MM.1S (cell line): ENCODE results near the gene NPIPA1.
"Not testable (repeated sequence)": the region's sequence is repeated elsewhere in the genome, so short reads cannot be mapped to it uniquely, and the experiment has no call there.

Experiments
- DNase-seq: peaks from one replicate; pipeline ENCODE4 v3.0.0-alpha.2; 2015
- H2AFZ ChIP-seq: fragments of 300-600 bp; sonication (generic); 2 replicates; pipeline ENCODE4 v1.6.0; 2016; ENCODE audit warnings: antibody characterized with exemption, low read length
- H3F3A ChIP-seq: fragments of 300-600 bp; sonication (generic); 2 replicates; pipeline ENCODE4 v1.6.1; 2016; ENCODE audit warnings: mild to moderate bottlenecking, antibody characterized with exemption, low read length, moderate library complexity, mixed read lengths; ENCODE audit not compliant: insufficient read depth
- H3K27ac ChIP-seq: fragments of 300-600 bp; sonication (generic); 2 replicates; pipeline ENCODE4 v1.5.1; 2016; ENCODE audit warnings: mild to moderate bottlenecking, low read length
- H3K27me3 ChIP-seq: fragments of 300-600 bp; sonication (generic); replicated peaks from 2 replicates; pipeline ENCODE4 v1.6.0; 2016; ENCODE audit warnings: low read length; ENCODE audit not compliant: insufficient read depth
- H3K36me3 ChIP-seq: fragments of 300-600 bp; sonication (generic); replicated peaks from 2 replicates; pipeline ENCODE4 v1.6.1; 2016; ENCODE audit warnings: mild to moderate bottlenecking, low read length, mixed read lengths; ENCODE audit not compliant: insufficient read depth
- H3K4me1 ChIP-seq: fragments of 300-600 bp; sonication (generic); 2 replicates; pipeline ENCODE4 v1.6.1; 2016; ENCODE audit warnings: low read length, mixed read lengths
- H3K4me2 ChIP-seq: fragments of 300-600 bp; sonication (generic); 2 replicates; pipeline ENCODE4 v1.6.0; 2016; ENCODE audit warnings: low read depth, low read length
- H3K4me3 ChIP-seq: fragments of 300-600 bp; sonication (generic); 2 replicates; pipeline ENCODE4 v1.5.1; 2016; ENCODE audit warnings: low read length, mixed read lengths
- H3K79me2 ChIP-seq: fragments of 300-600 bp; sonication (generic); 2 replicates; pipeline ENCODE4 v1.6.1; 2016; ENCODE audit warnings: mixed run types, low read length, mixed read lengths
- H3K9ac ChIP-seq: fragments of 300-600 bp; sonication (generic); 2 replicates; pipeline ENCODE4 v1.6.1; 2016; ENCODE audit warnings: low read length, mixed read lengths
- H3K9me2 ChIP-seq: fragments of 300-600 bp; sonication (generic); replicated peaks from 2 replicates; pipeline ENCODE4 v1.6.1; 2016; ENCODE audit warnings: mild to moderate bottlenecking, low read length, mixed read lengths; ENCODE audit not compliant: insufficient read depth
- H3K9me3 ChIP-seq: fragments of 300-600 bp; sonication (generic); replicated peaks from 2 replicates; pipeline ENCODE4 v1.6.1; 2016; ENCODE audit warnings: mild to moderate bottlenecking, low read length, mixed read lengths; ENCODE audit not compliant: insufficient read depth
- H4K20me1 ChIP-seq: fragments of 300-600 bp; sonication (generic); 2 replicates; pipeline ENCODE4 v1.6.1; 2016; ENCODE audit warnings: mild to moderate bottlenecking, low read length, moderate library complexity, mixed read lengths; ENCODE audit not compliant: insufficient read depth

NPIPA1 gene

GRCh38 chr16:14937143-14937542 lies at the start of gene NPIPA1:
NPIPA1 (plus strand) TSS chr16:14937443; CDS start chr16:14937443, 0 bp downstream.
- not testable (repeated sequence) for H3K79me2 ChIP-seq, H3K27ac ChIP-seq, H3K4me2 ChIP-seq, H3F3A ChIP-seq, DNase-seq, H3K9me2 ChIP-seq, H4K20me1 ChIP-seq, H3K27me3 ChIP-seq, H3K9me3 ChIP-seq, H3K9ac ChIP-seq, H3K4me1 ChIP-seq, H3K4me3 ChIP-seq, H2AFZ ChIP-seq, H3K36me3 ChIP-seq

GRCh38 chr16:14892111-14892510 lies 45.1 kb upstream of the NPIPA1 start:
- not testable (repeated sequence) for H2AFZ ChIP-seq

GRCh38 chr16:14895382-14895781 lies 41.9 kb upstream of the NPIPA1 start:
- H3K4me2 ChIP-seq, H3K36me3 ChIP-seq, H3K4me1 ChIP-seq, H3K9ac ChIP-seq, H3F3A ChIP-seq, H3K79me2 ChIP-seq, H4K20me1 ChIP-seq, H3K4me3 ChIP-seq, H3K9me3 ChIP-seq, H2AFZ ChIP-seq, H3K9me2 ChIP-seq, DNase-seq, H3K27me3 ChIP-seq, H3K27ac ChIP-seq: not testable (repeated sequence)

More at GRCh38 chr16:14892111-14892510, 45.1 kb upstream of the NPIPA1 start:
- not testable (repeated sequence) for H3K9me2 ChIP-seq, H3K27ac ChIP-seq, H3K9ac ChIP-seq, H3K4me3 ChIP-seq, H3K9me3 ChIP-seq, H3K79me2 ChIP-seq, H4K20me1 ChIP-seq, H3F3A ChIP-seq, H3K27me3 ChIP-seq, DNase-seq, H3K36me3 ChIP-seq, H3K4me1 ChIP-seq, H3K4me2 ChIP-seq

- not testable (repeated sequence) for H4K20me1 ChIP-seq, H2AFZ ChIP-seq, H3K4me1 ChIP-seq, H3K9ac ChIP-seq, H3K9me2 ChIP-seq, H3K27me3 ChIP-seq, H3K27ac ChIP-seq, H3F3A ChIP-seq, H3K4me2 ChIP-seq, DNase-seq, H3K9me3 ChIP-seq, H3K4me3 ChIP-seq, H3K36me3 ChIP-seq, H3K79me2 ChIP-seq
Observed at GRCh38 chr16:14896023-14896422, 41.2 kb upstream of the NPIPA1 start.

DNA sequence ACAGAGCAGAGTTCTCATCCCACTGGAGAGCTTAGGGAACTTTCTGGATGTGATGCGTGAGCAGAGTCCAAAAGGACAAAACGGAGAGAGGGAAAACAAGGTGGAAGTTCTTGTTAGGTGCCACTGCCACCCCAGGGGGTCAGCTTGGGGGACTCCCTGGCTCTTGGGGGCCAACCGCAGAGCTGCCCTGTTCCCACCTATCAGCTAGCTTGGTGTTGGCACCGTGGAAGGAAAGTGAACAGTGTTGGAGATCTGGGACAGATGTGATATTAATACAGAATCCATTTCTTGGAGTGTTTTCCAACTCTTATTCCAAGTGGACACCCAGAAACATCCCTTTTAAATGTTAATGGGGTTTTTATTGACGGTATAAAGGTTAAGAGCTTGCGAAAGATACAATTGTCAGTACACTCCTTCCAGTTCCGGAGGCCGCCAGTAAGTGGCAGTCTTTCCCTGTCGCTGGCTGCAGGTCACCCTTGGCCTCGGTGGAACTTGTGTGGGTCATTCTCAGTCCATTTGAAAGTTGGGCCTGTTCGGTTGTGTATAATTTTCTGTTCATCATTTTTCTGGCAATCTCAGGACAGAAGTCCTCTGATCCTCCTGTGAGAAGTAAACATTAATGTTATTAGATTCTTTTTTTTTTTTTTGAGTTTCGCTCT lies 40.1 kb upstream of the NPIPA1 start:
- not testable (repeated sequence) for H3K27ac ChIP-seq, H3F3A ChIP-seq, H3K9me2 ChIP-seq, H3K4me2 ChIP-seq, H2AFZ ChIP-seq, H3K9ac ChIP-seq, H3K36me3 ChIP-seq, H3K4me1 ChIP-seq, H3K79me2 ChIP-seq, H3K27me3 ChIP-seq, H3K9me3 ChIP-seq, H3K4me3 ChIP-seq, DNase-seq, H4K20me1 ChIP-seq

DNA sequence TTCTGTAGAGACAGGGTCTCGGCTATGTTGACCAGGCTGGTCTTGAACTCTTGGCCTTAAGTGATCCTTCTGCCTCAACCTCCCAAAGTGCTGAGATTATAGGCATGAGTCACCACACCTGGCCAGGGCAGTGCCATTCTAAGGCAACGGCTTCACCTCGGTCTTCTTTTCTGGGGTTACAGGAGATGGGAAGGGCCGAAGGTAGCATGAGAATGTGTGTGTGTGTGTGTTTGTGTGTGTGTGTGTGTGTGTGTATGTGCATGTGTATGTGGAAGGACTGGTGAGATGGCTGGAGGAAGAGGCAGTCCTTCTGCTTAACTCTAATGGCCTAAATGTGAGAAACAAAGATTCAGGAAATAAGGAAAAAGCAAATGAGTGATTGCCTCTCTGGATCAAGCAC lies 39.1 kb upstream of the NPIPA1 start:
- DNase-seq, H3K27me3 ChIP-seq, H3K4me3 ChIP-seq, H3K9me2 ChIP-seq, H3K36me3 ChIP-seq, H3K9me3 ChIP-seq, H2AFZ ChIP-seq, H3K4me1 ChIP-seq, H3K9ac ChIP-seq, H3F3A ChIP-seq, H3K79me2 ChIP-seq, H4K20me1 ChIP-seq, H3K4me2 ChIP-seq, H3K27ac ChIP-seq: not testable (repeated sequence)

DNA sequence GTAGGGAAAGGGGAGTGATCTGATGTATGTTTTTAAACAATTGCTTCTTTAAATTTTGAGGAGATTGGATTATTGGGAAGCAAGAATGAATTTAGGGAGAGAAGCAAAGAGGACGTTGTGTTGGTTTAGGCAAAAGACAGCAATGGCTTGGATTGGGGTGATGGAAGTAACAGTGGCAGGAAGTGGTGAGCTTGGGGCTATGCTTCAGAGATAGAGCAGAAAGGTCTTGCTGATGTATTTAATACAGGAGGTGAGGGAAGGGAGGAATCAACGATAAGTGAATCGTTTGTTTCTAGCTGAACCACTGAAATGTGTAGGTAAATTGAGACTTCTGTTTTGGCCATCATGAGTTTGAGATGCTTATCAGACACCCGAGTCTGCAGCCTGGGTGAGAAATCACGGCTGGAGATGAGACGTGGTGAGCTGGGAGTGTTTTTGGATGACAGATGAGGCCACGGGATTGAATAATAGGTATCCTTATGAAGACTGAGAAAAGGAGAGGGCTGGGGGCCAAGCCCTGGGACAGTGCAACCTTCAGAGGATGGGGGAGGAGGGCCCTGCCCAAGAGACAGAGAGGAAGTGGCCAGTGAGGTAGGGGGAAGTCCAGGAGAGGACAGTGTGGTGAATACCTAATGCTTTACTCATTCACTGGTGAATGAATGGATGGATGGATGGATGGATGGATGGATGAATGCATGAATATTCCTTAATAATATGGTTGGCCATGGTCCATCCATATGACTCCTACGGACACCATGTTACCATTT lies 33.9 kb upstream of the NPIPA1 start:
- not testable (repeated sequence) for H4K20me1 ChIP-seq, H3K79me2 ChIP-seq, H3K4me2 ChIP-seq, H3K36me3 ChIP-seq, H3K27me3 ChIP-seq, H3F3A ChIP-seq, H3K9ac ChIP-seq, H3K27ac ChIP-seq, H3K9me3 ChIP-seq, H2AFZ ChIP-seq, H3K4me1 ChIP-seq, DNase-seq, H3K9me2 ChIP-seq, H3K4me3 ChIP-seq

DNA sequence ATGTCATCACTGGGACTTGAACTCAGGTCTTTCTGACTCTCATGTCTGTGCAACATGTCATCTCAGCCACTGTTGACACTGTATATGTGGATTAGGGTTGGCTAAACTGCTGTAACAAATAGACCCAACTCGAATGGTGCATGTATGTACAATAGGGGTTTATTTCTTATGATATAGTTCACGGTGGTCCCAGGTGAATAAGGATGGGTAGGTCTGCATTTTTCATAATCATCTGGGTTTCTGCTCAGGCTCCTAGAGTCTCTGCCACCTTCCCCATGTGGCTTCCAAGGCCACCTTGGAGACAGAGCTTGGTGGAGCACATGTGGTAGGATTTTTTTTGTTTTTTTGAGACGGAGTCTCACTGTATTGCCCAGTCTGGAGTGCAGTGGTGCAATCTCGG lies 27.5 kb upstream of the NPIPA1 start:
- not testable (repeated sequence) for H3K27ac ChIP-seq, H3F3A ChIP-seq, H3K4me1 ChIP-seq, H3K79me2 ChIP-seq, H3K9me2 ChIP-seq, H3K4me2 ChIP-seq, H4K20me1 ChIP-seq, H3K4me3 ChIP-seq, H3K36me3 ChIP-seq, H3K9ac ChIP-seq, H3K9me3 ChIP-seq, H2AFZ ChIP-seq, DNase-seq, H3K27me3 ChIP-seq
